Measurements from ENCODE around the gene SSBP4.

DNA sequence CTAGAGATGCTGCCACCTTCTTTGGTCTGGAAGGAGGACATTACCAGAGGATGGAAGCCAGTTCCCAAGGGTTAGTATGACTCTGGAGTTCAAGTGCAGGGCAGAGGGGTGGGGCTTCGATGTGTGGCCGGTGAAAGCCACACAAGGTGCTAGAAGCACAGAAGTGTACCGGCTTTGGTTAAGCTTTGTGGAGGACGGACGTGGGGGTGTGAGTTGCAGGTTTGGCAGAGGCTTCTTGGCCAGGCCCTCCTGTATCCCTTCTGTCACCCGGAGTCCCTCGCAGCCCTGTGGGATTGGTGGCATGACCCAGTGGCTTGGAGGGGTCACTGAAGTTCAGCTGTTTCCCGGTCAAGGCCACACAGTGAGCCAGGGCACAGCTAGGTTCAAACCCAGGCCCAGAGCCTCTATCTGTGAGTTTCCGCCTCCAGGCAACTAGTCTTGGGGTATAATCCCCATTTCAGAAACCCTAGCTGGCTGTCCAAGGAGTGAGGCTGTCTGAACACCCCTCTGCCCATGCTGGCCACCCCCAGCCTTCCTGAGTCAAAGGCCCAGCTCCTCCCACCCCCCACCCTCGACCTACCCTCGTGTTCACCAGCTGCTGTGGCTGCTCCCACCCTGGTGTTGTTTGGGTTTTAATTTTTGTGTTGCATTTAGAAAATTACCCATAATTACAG is 4.6 kb upstream of the SSBP4 start:
- TF ChIP-seq GATA2 (IDR thresholded peaks at IDR 0.05; ENCODE audit: low read depth, low read length) (no peak), GATA3 (IDR thresholded peaks at IDR 0.05; ENCODE audit: low read depth, low read length) (no peak)

All from SH-SY5Y (cell line).